HCT116 (cell line): Measurements from ENCODE around the gene SMAD7. TPM values are rescaled to one million over a fixed set of nuclear protein-coding genes. Genes with fewer than 3 reads are reported as not detected.

Experiments
- ATAC-seq: fragments of 200-7000 bp; cut with Tn5 transposase; 2 replicates; pipeline ENCODE4 v1.9.1; 2020; ENCODE audit warnings: mild to moderate bottlenecking, moderate library complexity
- BruUV-seq: library from RNA; stranded (reverse); fragments of 400-500 nt; replicated peaks from 2 replicates; lab custom pipeline; 2021; lab: Mats Ljungman, UMichigan
- CTCF ChIA-PET: fragments of 300-600 bp; sonication (Branson Sonifier 250); formaldehyde crosslinking; loops from one replicate; lab custom pipeline; 2021; ENCODE audit warnings: antibody characterized with exemption; lab: Charles Lee
- POLR2A ChIA-PET: fragments of 300-600, 350-600 bp; sonication (Branson Sonifier 250); formaldehyde crosslinking; loops from one replicate; lab custom pipeline; 2021; ENCODE audit warnings: antibody characterized with exemption; lab: Charles Lee
- RAD21 ChIA-PET, 2 experiments: fragments of 300-600 bp; sonication (Branson Sonifier 250); formaldehyde crosslinking; loops; one replicate each; lab custom pipeline; 2023; ENCODE audit warnings: low total read pairs in 2 of 2; ENCODE audit not compliant: uncharacterized antibody in 2 of 2, unreplicated experiment in 2 of 2, low non-redundant PET in 1 of 2; lab: Charles Lee
- DNase-seq: peaks from one replicate; pipeline ENCODE4 v3.0.0-alpha.2; 2010; ENCODE audit warnings: low read depth, low spot score
- H2AFZ ChIP-seq: fragments of 200-600 bp; shearing (Covaris generic), sonication (generic); 2 replicates; pipeline ENCODE4 v1.6.1; 2017; ENCODE audit warnings: low read depth, mixed run types, mixed read lengths, antibody characterized with exemption, low read length; ENCODE audit not compliant: poor library complexity, severe bottlenecking
- H3K27ac ChIP-seq: 2 replicates; pipeline ENCODE4 v1.5.1; 2012; ENCODE audit warnings: low read depth, low read length
- H3K27me3 ChIP-seq: fragments of 200-600 bp; sonication (generic); 2 replicates; pipeline ENCODE4 v1.6.1; 2016; ENCODE audit warnings: mixed run types, low read length, mixed read lengths; ENCODE audit not compliant: insufficient read depth
- H3K36me3 ChIP-seq, 2 experiments: fragments of 200-500 bp in 1 of 2; fragments of 200-600 bp in 1 of 2; sonication (Bioruptor generic) in 1 of 2; sonication (generic) in 1 of 2; 2 replicates each; pipeline versions ENCODE4 v1.5.1 to v1.6.1; 2014 to 2016; ENCODE audit warnings: low read length in 2 of 2, inconsistent platforms in 1 of 2, mixed read lengths in 1 of 2, mixed run types in 1 of 2; ENCODE audit not compliant: insufficient read depth in 2 of 2, control insufficient read depth in 1 of 2
- H3K4me1 ChIP-seq, 2 experiments: fragments of 200-600 bp in 1 of 2; sonication (generic) in 1 of 2; 2 replicates each; pipeline versions ENCODE4 v1.5.1 to v1.6.1; 2012 to 2017; ENCODE audit warnings: low read length in 2 of 2, inconsistent platforms in 1 of 2, mild to moderate bottlenecking in 1 of 2, mixed read lengths in 1 of 2, mixed run types in 1 of 2, moderate library complexity in 1 of 2; ENCODE audit not compliant: insufficient read depth in 2 of 2, control insufficient read depth in 1 of 2
- H3K4me2 ChIP-seq: fragments of 200-600 bp; sonication (generic); 2 replicates; pipeline ENCODE4 v1.6.1; 2017; ENCODE audit warnings: mixed run types, low read length, mixed read lengths
- H3K4me3 ChIP-seq, 2 experiments: fragments of 200-600 bp in 1 of 2; sonication (generic) in 1 of 2; replicated peaks in 1 of 2; 2 replicates each; pipeline ENCODE4 v1.5.1; 2011 to 2016; ENCODE audit warnings: low read length in 2 of 2, control low read depth in 1 of 2, low read depth in 1 of 2, mild to moderate bottlenecking in 1 of 2, mixed read lengths in 1 of 2, mixed run types in 1 of 2
- H3K79me2 ChIP-seq: fragments of 200-600 bp; sonication (generic); 2 replicates; pipeline ENCODE4 v1.6.1; 2017; ENCODE audit warnings: mild to moderate bottlenecking, mixed run types, low read length, moderate library complexity, mixed read lengths; ENCODE audit not compliant: insufficient read depth
- H3K9ac ChIP-seq: fragments of 200-600 bp; sonication (generic); 2 replicates; pipeline ENCODE4 v1.6.1; 2016; ENCODE audit warnings: low read length, mixed read lengths
- H3K9me2 ChIP-seq: fragments of 200-600 bp; sonication (generic), shearing (Covaris generic); 2 replicates; pipeline ENCODE4 v1.6.1; 2017; ENCODE audit warnings: mixed run types, mild to moderate bottlenecking, moderate library complexity; ENCODE audit not compliant: insufficient read depth
- H3K9me3 ChIP-seq, 2 experiments: fragments of 200-500 bp in 1 of 2; fragments of 200-600 bp in 1 of 2; sonication (Bioruptor generic) in 1 of 2; sonication (generic) in 1 of 2; 2 replicates each; pipeline ENCODE4 v1.6.1; 2014 to 2017; ENCODE audit warnings: low read length in 2 of 2, mixed read lengths in 2 of 2, inconsistent platforms in 1 of 2, low read depth in 1 of 2, mild to moderate bottlenecking in 1 of 2, mixed run types in 1 of 2, moderate library complexity in 1 of 2; ENCODE audit not compliant: control insufficient read depth in 1 of 2, insufficient read depth in 1 of 2
- H4K20me1 ChIP-seq: fragments of 200-600 bp; sonication (generic), shearing (Covaris generic); 2 replicates; pipeline ENCODE4 v1.6.1; 2017; ENCODE audit warnings: mixed run types, mild to moderate bottlenecking, moderate library complexity; ENCODE audit not compliant: insufficient read depth
- CBX3 ChIP-seq: IDR thresholded peaks from 2 replicates; pipeline ENCODE4 v1.6.1; 2012; ENCODE audit warnings: low read depth
- EGR1 ChIP-seq: IDR thresholded peaks from 2 replicates; pipeline ENCODE4 v1.6.1; 2012; ENCODE audit warnings: low read depth
- ELF1 ChIP-seq: IDR thresholded peaks from 2 replicates; pipeline ENCODE4 v1.6.1; 2012; ENCODE audit warnings: low read depth, borderline replicate concordance
- EZH2 ChIP-seq: fragments of 200-600 bp; sonication (generic); IDR thresholded peaks from 2 replicates; pipeline ENCODE4 v1.6.1; 2017; ENCODE audit warnings: antibody characterized with exemption, mixed run types
- JUND ChIP-seq: IDR thresholded peaks from 2 replicates; pipeline ENCODE4 v1.6.1; 2012
- POLR2AphosphoS5 ChIP-seq: IDR thresholded peaks from 2 replicates; pipeline ENCODE4 v1.6.1; 2011; ENCODE audit warnings: mild to moderate bottlenecking, low read depth, low read length, moderate library complexity
- SIN3A ChIP-seq: IDR thresholded peaks from 2 replicates; pipeline ENCODE4 v1.6.1; 2012; ENCODE audit warnings: low read depth
- SP1 ChIP-seq: IDR thresholded peaks from 2 replicates; pipeline ENCODE4 v1.6.1; 2012; ENCODE audit warnings: low read depth
- SRF ChIP-seq: IDR thresholded peaks from 2 replicates; pipeline ENCODE4 v1.6.1; 2012; ENCODE audit warnings: low read depth
- YY1 ChIP-seq: IDR thresholded peaks from 2 replicates; pipeline ENCODE4 v1.6.1; 2011; ENCODE audit warnings: low read length, low read depth, moderate library complexity, mild to moderate bottlenecking; ENCODE audit not compliant: insufficient replicate concordance; ENCODE audit errors: extremely low read depth
- ZFX ChIP-seq: fragments of 450-650 bp; IDR thresholded peaks from 2 replicates; pipeline ENCODE4 v1.6.1; 2017
- ZNF274 ChIP-seq: fragments of 200-500 bp; sonication (Bioruptor generic); IDR thresholded peaks from 2 replicates; pipeline ENCODE4 v1.6.1; 2014; ENCODE audit warnings: mild to moderate bottlenecking, low read depth, low read length, inconsistent platforms
- intact Hi-C: fragments of 100-400 bp; cut with micrococcal nuclease; formaldehyde crosslinking; loops from 2 replicates; pipeline ENCODE4 v1.10.0; 2022
- total RNA-seq: library from RNA; stranded (reverse); gene quantifications from one replicate; pipeline ENCODE4 v1.2.1, GENCODE V29; 2021; ENCODE audit not compliant: unreplicated experiment
- TF ChIP-seq, protein P1 (sequence below): IDR thresholded peaks from 2 replicates; pipeline ENCODE4 v1.6.1; 2011; ENCODE audit warnings: mild to moderate bottlenecking, low read length, moderate library complexity; ENCODE audit not compliant: insufficient replicate concordance; ENCODE audit errors: extremely low read depth
- TF ChIP-seq, protein P2 (sequence below), 3 experiments: fragments of 200-600 bp in 1 of 3; sonication (generic) in 1 of 3; IDR thresholded peaks in 2 of 3; conservative IDR thresholded peaks in 1 of 3; 2 replicates each; pipeline ENCODE4 v1.5.1; 2012 to 2017; ENCODE audit warnings: low read depth in 2 of 3, low read length in 2 of 3, antibody characterized with exemption in 1 of 3, borderline replicate concordance in 1 of 3, control low read depth in 1 of 3, mild to moderate bottlenecking in 1 of 3, mixed read lengths in 1 of 3, mixed run types in 1 of 3, moderate library complexity in 1 of 3; ENCODE audit not compliant: insufficient read depth in 1 of 3
- TF ChIP-seq, protein P3 (sequence below): IDR thresholded peaks from 2 replicates; pipeline ENCODE4 v1.6.1; 2012
- TF ChIP-seq, protein P4 (sequence below): IDR thresholded peaks from 2 replicates; pipeline ENCODE4 v1.6.1; 2012; ENCODE audit warnings: low read depth

The SMAD7 gene
- total RNA-seq, 1 experiment from 2014 or later, result 7.2 TPM

DNA sequence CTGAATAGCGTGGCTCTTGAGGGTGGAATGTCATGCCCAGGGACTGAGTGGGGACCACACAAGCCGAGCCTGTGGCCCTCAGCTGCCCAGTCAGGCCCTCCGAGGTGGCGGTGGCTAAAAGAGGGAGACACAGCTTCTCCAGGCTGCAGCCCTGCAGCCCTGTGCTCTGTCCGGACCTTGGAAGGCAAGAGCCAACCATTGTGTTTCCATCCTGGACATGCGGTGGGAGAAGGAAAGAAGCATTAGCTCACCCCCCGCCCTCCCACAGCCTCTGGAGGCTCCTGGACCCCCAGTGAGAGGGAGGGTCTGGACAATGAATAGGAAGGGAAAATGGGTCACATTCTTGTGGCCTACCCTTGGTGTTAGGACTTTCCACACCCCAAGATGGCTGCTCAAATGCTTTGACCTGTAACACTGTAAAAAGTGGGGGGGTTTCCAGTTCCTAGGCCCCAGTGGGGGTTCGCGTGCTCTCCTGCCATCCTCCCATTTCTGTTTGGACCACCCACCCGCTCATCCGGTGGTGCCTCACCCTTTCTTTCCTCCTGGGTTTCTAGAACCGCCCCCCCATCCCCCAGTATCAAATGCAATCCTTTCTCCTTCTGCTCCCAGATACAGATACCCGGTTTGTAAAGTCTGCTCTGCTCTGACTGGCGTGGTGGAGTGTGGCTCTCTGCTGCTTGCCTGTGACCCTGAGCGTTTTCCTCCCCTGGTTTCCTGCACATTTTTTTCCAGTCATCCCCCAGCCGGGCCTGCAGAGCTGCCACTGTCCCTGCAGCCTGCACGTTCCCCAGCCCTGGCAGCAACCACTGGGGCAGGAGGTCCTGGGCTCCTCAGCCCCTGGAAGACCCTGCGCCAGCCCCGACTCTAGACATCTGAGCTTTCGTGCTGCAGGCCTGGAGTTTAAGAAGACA lies 36.3 kb upstream of the SMAD7 start:
- H4K20me1 ChIP-seq, result no peaks in the 10 kb centered on the region
- H3K27ac ChIP-seq, result no peak overlapping the region
- BruUV-seq, result no TSS peak
- RAD21 ChIA-PET, result no interaction called here
- H3K9me2 ChIP-seq, result no peaks in the 10 kb centered on the region
- no peak for ATAC-seq
- H2AFZ ChIP-seq, result no peak overlapping the region
- CTCF ChIA-PET, result no interaction called here
- H3K9ac ChIP-seq, result no peak overlapping the region
- no peak for DNase-seq
- no peak overlapping the region for H3K4me2 ChIP-seq
- no peaks in the 10 kb centered on the region for H3K27me3 ChIP-seq
- TF ChIP-seq, protein P1, sequence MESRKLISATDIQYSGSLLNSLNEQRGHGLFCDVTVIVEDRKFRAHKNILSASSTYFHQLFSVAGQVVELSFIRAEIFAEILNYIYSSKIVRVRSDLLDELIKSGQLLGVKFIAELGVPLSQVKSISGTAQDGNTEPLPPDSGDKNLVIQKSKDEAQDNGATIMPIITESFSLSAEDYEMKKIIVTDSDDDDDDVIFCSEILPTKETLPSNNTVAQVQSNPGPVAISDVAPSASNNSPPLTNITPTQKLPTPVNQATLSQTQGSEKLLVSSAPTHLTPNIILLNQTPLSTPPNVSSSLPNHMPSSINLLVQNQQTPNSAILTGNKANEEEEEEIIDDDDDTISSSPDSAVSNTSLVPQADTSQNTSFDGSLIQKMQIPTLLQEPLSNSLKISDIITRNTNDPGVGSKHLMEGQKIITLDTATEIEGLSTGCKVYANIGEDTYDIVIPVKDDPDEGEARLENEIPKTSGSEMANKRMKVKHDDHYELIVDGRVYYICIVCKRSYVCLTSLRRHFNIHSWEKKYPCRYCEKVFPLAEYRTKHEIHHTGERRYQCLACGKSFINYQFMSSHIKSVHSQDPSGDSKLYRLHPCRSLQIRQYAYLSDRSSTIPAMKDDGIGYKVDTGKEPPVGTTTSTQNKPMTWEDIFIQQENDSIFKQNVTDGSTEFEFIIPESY, result no peak
- TF ChIP-seq, protein P2, sequence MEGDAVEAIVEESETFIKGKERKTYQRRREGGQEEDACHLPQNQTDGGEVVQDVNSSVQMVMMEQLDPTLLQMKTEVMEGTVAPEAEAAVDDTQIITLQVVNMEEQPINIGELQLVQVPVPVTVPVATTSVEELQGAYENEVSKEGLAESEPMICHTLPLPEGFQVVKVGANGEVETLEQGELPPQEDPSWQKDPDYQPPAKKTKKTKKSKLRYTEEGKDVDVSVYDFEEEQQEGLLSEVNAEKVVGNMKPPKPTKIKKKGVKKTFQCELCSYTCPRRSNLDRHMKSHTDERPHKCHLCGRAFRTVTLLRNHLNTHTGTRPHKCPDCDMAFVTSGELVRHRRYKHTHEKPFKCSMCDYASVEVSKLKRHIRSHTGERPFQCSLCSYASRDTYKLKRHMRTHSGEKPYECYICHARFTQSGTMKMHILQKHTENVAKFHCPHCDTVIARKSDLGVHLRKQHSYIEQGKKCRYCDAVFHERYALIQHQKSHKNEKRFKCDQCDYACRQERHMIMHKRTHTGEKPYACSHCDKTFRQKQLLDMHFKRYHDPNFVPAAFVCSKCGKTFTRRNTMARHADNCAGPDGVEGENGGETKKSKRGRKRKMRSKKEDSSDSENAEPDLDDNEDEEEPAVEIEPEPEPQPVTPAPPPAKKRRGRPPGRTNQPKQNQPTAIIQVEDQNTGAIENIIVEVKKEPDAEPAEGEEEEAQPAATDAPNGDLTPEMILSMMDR (IDR thresholded peaks at IDR 0.05 in 2 of 3, conservative IDR thresholded peaks at IDR 0.05 in 1 of 3; ENCODE audit: borderline replicate concordance in 1 of 3, insufficient read depth in 1 of 3, low read depth in 2 of 3, low read length in 2 of 3), result no peak
- TF ChIP-seq SRF (no peak), EZH2 (no peak), POLR2AphosphoS5 (no peak), ZFX (no peak), SIN3A (no peak), EGR1 (no peak), ZNF274 (no peak), YY1 (no peak), SP1 (no peak), ELF1 (no peak), JUND (no peak), CBX3 (no peak)
- TF ChIP-seq, protein P3, sequence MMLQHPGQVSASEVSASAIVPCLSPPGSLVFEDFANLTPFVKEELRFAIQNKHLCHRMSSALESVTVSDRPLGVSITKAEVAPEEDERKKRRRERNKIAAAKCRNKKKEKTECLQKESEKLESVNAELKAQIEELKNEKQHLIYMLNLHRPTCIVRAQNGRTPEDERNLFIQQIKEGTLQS, result no peak
- TF ChIP-seq, protein P4, sequence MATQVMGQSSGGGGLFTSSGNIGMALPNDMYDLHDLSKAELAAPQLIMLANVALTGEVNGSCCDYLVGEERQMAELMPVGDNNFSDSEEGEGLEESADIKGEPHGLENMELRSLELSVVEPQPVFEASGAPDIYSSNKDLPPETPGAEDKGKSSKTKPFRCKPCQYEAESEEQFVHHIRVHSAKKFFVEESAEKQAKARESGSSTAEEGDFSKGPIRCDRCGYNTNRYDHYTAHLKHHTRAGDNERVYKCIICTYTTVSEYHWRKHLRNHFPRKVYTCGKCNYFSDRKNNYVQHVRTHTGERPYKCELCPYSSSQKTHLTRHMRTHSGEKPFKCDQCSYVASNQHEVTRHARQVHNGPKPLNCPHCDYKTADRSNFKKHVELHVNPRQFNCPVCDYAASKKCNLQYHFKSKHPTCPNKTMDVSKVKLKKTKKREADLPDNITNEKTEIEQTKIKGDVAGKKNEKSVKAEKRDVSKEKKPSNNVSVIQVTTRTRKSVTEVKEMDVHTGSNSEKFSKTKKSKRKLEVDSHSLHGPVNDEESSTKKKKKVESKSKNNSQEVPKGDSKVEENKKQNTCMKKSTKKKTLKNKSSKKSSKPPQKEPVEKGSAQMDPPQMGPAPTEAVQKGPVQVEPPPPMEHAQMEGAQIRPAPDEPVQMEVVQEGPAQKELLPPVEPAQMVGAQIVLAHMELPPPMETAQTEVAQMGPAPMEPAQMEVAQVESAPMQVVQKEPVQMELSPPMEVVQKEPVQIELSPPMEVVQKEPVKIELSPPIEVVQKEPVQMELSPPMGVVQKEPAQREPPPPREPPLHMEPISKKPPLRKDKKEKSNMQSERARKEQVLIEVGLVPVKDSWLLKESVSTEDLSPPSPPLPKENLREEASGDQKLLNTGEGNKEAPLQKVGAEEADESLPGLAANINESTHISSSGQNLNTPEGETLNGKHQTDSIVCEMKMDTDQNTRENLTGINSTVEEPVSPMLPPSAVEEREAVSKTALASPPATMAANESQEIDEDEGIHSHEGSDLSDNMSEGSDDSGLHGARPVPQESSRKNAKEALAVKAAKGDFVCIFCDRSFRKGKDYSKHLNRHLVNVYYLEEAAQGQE, result no peak
- TF ChIP-seq, all 23 proteins: peak for 0
- Histone ChIP-seq H3K9me3 (no peaks in the 10 kb centered on the region), H3K36me3 (no peaks in the 10 kb centered on the region), H3K4me3 (no peak overlapping the region), H3K4me1 (peaks cover 16 to 37% of the 10 kb centered on the region in 2 experiments), H3K79me2 (no peaks in the 10 kb centered on the region)
- POLR2A ChIA-PET, result no interaction called here
- intact Hi-C loops, result no loop called here
